ENCODE measurements around the gene CHST9.

DNA sequence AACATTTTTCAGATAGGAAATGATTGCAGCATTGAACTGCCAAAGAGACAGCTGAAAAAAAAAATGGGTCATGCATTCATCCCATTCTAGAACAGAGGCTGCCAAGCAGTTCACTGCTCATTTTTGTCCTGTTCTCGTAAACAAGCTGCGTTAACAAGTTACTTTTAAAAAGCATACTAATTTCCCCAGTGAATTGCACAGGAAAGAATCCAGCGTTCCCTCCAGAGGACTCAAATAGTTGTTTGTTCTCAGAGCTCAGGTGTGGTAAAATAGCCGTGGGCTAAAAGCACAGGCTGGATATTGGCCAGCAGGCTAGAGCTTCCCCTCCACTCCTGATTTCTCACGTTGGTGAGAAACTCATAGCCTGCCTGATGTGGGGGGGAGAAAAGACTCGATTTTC is 243.5 kb downstream of the CHST9 start:
- TF ChIP-seq, protein P1, sequence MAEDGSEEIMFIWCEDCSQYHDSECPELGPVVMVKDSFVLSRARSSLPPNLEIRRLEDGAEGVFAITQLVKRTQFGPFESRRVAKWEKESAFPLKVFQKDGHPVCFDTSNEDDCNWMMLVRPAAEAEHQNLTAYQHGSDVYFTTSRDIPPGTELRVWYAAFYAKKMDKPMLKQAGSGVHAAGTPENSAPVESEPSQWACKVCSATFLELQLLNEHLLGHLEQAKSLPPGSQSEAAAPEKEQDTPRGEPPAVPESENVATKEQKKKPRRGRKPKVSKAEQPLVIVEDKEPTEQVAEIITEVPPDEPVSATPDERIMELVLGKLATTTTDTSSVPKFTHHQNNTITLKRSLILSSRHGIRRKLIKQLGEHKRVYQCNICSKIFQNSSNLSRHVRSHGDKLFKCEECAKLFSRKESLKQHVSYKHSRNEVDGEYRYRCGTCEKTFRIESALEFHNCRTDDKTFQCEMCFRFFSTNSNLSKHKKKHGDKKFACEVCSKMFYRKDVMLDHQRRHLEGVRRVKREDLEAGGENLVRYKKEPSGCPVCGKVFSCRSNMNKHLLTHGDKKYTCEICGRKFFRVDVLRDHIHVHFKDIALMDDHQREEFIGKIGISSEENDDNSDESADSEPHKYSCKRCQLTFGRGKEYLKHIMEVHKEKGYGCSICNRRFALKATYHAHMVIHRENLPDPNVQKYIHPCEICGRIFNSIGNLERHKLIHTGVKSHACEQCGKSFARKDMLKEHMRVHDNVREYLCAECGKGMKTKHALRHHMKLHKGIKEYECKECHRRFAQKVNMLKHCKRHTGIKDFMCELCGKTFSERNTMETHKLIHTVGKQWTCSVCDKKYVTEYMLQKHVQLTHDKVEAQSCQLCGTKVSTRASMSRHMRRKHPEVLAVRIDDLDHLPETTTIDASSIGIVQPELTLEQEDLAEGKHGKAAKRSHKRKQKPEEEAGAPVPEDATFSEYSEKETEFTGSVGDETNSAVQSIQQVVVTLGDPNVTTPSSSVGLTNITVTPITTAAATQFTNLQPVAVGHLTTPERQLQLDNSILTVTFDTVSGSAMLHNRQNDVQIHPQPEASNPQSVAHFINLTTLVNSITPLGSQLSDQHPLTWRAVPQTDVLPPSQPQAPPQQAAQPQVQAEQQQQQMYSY (CRISPR knock-in tag; IDR thresholded peaks at IDR 0.05): no peak
- TF ChIP-seq, protein P2, sequence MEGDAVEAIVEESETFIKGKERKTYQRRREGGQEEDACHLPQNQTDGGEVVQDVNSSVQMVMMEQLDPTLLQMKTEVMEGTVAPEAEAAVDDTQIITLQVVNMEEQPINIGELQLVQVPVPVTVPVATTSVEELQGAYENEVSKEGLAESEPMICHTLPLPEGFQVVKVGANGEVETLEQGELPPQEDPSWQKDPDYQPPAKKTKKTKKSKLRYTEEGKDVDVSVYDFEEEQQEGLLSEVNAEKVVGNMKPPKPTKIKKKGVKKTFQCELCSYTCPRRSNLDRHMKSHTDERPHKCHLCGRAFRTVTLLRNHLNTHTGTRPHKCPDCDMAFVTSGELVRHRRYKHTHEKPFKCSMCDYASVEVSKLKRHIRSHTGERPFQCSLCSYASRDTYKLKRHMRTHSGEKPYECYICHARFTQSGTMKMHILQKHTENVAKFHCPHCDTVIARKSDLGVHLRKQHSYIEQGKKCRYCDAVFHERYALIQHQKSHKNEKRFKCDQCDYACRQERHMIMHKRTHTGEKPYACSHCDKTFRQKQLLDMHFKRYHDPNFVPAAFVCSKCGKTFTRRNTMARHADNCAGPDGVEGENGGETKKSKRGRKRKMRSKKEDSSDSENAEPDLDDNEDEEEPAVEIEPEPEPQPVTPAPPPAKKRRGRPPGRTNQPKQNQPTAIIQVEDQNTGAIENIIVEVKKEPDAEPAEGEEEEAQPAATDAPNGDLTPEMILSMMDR (CRISPR knock-in tag; IDR thresholded peaks at IDR 0.05): no peak
- TF ChIP-seq ZNF737 (CRISPR knock-in tag; IDR thresholded peaks at IDR 0.05; ENCODE audit: borderline replicate concordance): no peak
- TF ChIP-seq MLLT10 (CRISPR knock-in tag; IDR thresholded peaks at IDR 0.05): no peak
- TF ChIP-seq, protein P3, sequence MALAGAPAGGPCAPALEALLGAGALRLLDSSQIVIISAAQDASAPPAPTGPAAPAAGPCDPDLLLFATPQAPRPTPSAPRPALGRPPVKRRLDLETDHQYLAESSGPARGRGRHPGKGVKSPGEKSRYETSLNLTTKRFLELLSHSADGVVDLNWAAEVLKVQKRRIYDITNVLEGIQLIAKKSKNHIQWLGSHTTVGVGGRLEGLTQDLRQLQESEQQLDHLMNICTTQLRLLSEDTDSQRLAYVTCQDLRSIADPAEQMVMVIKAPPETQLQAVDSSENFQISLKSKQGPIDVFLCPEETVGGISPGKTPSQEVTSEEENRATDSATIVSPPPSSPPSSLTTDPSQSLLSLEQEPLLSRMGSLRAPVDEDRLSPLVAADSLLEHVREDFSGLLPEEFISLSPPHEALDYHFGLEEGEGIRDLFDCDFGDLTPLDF (CRISPR knock-in tag; IDR thresholded peaks at IDR 0.05): no peak
